Stimulated activated CD8-positive, alpha-beta memory T cell treated with anti-CD3 and anti-CD28 coated beads, Interleukin-7, amount 100 ng/mL, for 4 hours (primary cell): ENCODE results near the gene MCM8.
A peak's percentile ranks its signal among the peaks of the same experiment; 100 is the strongest.

Source experiments
- DNase-seq, 2 donors: peaks; one replicate each; pipeline ENCODE4 v3.0.0-alpha.2; 2020; ENCODE audit warnings: low read depth in 2 of 2

MCM8 gene

DNA sequence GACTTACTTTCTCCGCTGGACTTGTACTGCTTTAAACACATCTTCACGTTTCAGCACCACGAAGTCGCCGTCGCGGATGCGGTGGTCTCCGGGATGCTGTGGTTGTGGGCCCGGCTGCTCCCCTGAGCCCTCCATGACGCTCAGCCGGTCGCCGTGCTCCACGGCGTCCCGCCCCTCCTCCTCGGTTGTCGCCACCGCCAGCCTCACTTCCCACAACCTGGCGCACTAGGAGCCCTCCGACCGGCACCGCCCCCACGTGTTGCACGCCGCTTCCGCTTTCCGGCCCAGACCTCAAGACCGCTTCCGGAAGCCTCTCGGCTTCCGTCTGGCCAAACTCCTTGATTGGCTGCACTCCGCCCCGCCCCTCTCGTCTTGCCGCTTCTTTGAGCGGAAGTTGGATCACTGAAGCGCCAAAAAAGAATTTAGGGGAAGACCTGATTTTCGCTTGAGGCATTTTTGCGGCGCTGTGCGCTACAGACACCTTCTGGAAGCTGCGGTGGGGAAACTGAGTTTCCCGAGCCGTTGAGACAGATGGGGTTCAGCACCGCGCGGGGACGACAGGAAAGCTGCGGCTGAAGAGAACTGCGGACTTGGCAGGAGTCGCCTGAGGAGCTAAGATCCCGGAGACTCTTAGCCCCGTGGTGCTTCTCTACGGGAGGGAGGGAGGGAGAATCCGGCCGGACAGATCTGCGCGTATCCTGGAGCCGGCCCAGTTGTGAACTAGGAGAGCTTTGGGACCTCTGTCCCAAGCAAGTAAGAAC lies at the start of gene MCM8, which contains the start of gene TRMT6:
Gene MCM8, plus strand, starts transcription at position 382 of the 761 bp plus-strand sequence. CDS start 1,364 bp downstream, outside the sequence.
Gene TRMT6, minus strand, starts transcription at position 263 of the 761 bp plus-strand sequence. Its CDS starts 128 bp downstream, at position 135.
- peak; percentile 94 to 97 for DNase-seq

- no peak for DNase-seq
Measured at GRCh38 chr20:5900908-5901307, 49.5 kb upstream of the MCM8 start.

DNA sequence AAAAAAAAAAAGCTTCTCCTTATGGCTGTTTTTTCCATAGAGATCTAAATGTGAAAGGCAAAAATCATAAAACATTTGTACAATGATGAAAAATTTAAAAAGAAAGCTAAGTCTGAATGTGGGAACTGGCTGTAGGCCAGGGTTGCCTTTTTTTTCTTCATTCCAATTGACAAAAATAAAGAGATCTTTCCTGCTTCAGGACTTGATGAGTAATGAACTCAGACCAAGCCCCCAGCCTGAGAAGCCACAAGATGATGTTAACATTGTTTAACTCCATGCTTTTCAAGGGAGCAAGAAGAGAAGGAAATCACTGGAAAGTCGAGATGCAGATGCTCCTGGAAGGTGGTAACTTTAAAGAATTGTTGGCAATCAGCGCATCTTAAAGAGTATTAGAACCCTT lies 41.5 kb upstream of the MCM8 start:
- no peak for DNase-seq

DNA sequence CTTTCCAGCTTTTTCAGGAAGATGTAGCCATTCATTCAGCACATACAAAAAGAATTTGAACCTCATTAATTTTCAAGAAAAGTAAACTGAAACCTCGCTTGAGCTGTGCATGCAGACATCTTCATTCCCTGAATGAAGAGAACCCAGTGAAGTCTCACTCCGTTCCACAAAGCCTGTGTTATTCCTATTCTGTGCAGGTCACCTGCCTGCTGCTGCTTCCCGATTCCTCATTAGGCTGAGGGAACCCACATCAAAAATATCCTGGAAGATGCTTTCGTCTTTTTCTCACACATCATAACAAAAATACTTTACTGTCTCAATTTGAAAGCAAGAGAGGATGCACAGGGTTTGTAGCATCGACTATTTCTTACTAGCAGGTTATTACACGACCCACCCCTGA lies 40.3 kb upstream of the MCM8 start:
- no peak for DNase-seq

GRCh38 chr20:5913166-5913565 lies 37.3 kb upstream of the MCM8 start:
- DNase-seq: no peak

GRCh38 chr20:5914859-5915258 lies 35.6 kb upstream of the MCM8 start:
- DNase-seq: no peak

GRCh38 chr20:5918856-5919625 lies 31.4 kb upstream of the MCM8 start:
- no peak for DNase-seq

GRCh38 chr20:5919626-5920544 lies 30.6 kb upstream of the MCM8 start:
- no peak for DNase-seq

- DNase-seq: no peak
Measured at GRCh38 chr20:5920581-5920980, 29.9 kb upstream of the MCM8 start.

- DNase-seq: no peak
Measured at GRCh38 chr20:5923493-5923892, 27.0 kb upstream of the MCM8 start.

- no peak for DNase-seq
Measured at GRCh38 chr20:5925551-5925950, 24.9 kb upstream of the MCM8 start.

- DNase-seq: no peak
Measured at GRCh38 chr20:5927749-5928462, 22.5 kb upstream of the MCM8 start.

- DNase-seq: no peak
Measured at GRCh38 chr20:5928836-5929715, 21.4 kb upstream of the MCM8 start.

GRCh38 chr20:5931411-5931810 lies 19.0 kb upstream of the MCM8 start:
- DNase-seq: no peak

- DNase-seq: no peak
Measured at GRCh38 chr20:5932796-5933195, 17.7 kb upstream of the MCM8 start.

- no peak for DNase-seq
Measured at GRCh38 chr20:5933802-5934436, 16.5 kb upstream of the MCM8 start.

DNA sequence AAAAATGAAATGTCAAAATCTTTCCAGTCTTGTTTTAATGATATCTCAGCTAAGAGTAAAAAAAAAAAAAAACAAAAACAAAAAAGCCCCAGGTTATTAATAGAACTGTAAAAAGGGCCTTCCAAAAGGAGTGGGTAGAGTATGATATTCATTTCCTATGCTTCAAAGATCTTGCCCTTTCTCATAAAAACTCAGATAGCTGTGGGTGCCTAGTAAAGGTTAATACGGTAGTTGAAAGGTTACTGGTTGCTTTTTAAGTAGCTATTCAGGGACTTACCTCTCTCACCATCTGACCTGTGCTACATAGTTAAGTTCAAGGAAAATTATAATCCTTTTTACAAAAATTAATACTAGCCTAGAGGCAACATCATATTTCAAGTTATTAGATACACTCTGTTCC lies 15.1 kb upstream of the MCM8 start:
- DNase-seq: no peak

- DNase-seq: no peak
Measured at GRCh38 chr20:5936238-5936637, 14.2 kb upstream of the MCM8 start.

GRCh38 chr20:5938456-5939029 lies 11.9 kb upstream of the MCM8 start:
- no peak for DNase-seq
